ENCODE results near the gene ARHGAP22. TPM values are rescaled to one million over a fixed set of nuclear protein-coding genes. Genes with fewer than 3 reads are reported as not detected.

The ARHGAP22 gene
- total RNA-seq, 1 donor from 2014 or later = 0.82 TPM

GRCh38 chr10:48398261-48398660, 206.6 kb downstream of the ARHGAP22 start:
- no peak for TF ChIP-seq CTCF (IDR thresholded peaks at IDR 0.05)
- Mint-ChIP-seq H3K27ac (no peak overlapping the region), H3K9me3 (no peaks in the 10 kb centered on the region), H3K27me3 (no peaks in the 10 kb centered on the region), H3K36me3 (ENCODE audit: low read depth) (peaks cover 1% of the 10 kb centered on the region), H3K4me1 (no peaks in the 10 kb centered on the region), H3K4me3 (no peak overlapping the region)
- intact Hi-C loops (cut with micrococcal nuclease) = no loop called here
- no peak for DNase-seq
- ChIA-PET CTCF (no interaction called here), POLR2A (no interaction called here)
- ATAC-seq (ENCODE audit: low read depth) = no peak

Other genes with a start within 250 kb of the ARHGAP22 start
- 480 and 488 TPM in 2 replicates for gene WDFY4, start 79.8 kb upstream of the ARHGAP22 start, total RNA-seq

All from activated B cell treated with CpG ODN at 0.5 μM for 24 hours (primary cell).